ENCODE data around the gene CNOT4. TPM values are rescaled to one million over a fixed set of nuclear protein-coding genes. Genes with fewer than 3 reads are reported as not detected.
A peak's percentile ranks its signal among the peaks of the same experiment; 100 is the strongest.

CNOT4 gene
- total and polyA plus RNA-seq, 2 of the 13 experiments (the other 11 are each of a cell fraction or from before 2014, with no cell fraction given), result 7.4 to 8.4 TPM

DNA sequence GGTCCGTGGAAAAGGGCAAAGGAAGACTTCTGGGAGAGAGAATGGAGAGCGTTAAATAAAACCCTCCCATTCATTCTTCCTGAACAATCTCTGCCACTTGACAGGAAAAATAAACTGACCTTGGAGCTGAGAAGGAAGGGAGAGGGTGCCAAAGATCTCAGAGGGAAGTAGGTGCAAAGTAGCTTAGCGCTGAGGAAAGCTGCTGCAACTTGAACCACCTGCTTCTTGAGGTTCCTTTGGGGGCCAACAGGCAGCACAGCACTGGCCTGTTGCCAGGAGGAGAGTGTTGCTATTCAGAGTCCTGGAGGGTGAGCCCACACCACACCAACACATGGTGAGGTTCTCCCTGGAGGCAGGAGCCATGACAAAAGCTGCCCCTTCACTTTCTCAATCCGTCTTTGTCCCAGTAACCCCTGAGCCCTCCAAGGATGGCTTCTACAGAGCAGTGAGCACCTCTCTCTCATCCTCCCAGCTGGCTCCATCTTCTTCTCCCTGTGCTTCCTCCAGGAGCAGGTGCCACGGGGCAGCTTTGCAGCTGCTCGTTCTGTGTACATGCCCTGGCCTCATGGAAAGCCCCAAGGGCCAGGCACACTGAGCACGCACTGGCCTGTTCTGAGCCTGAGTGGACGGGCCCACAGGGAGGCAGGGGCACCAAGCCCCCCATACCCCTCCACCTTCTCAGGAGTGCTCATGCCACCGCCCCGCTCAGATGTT, 174.9 kb downstream of the CNOT4 start:
- no TSS peak for BruUV-seq (replicated peaks)
- Histone ChIP-seq H2AFZ (ENCODE audit: low read length) (no peak overlapping the region), H3K36me3 (replicated peaks in 1 of 2; ENCODE audit: control insufficient read depth in 1 of 2, insufficient read depth in 2 of 2, low read length in 2 of 2) (no peaks in the 10 kb centered on the region), H3K9me3 (ENCODE audit: low read length) (no peaks in the 10 kb centered on the region), H3K9ac (ENCODE audit: insufficient read depth, low read depth, low read length) (no peak overlapping the region), H3K79me2 (ENCODE audit: insufficient read depth, low read length) (no peaks in the 10 kb centered on the region), H3K27ac (ENCODE audit: extremely low read length, insufficient read depth, low read length) (no peak overlapping the region), H3K4me3 (replicated peaks in 1 of 3; ENCODE audit: insufficient read depth in 1 of 3, low read depth in 2 of 3, low read length in 3 of 3) (no peak overlapping the region), H3K4me1 (ENCODE audit: insufficient read depth, low read length) (no peaks in the 10 kb centered on the region), H3K27me3 (ENCODE audit: control insufficient read depth in 1 of 2, insufficient read depth in 2 of 2, low read length in 2 of 2) (no peaks in the 10 kb centered on the region), H3K4me2 (ENCODE audit: low read depth, low read length) (no peak overlapping the region), H4K20me1 (ENCODE audit: insufficient read depth, low read length) (no peaks in the 10 kb centered on the region)
- 35% methylated on average over 7 of the region's 10 CpGs for WGBS (ENCODE audit: low lambda C conversion rate)
- intact Hi-C loops (cut with micrococcal nuclease; ENCODE audit: unreplicated experiment), result loop anchor here (1.0 kb wide), 1 partner anchor 54 kb away; no protein-coding TSS in a partner anchor
- ATAC-seq (peak; percentile 25), FAIRE-seq (no peak), DNase-seq (ENCODE audit: low spot score) (no peak)
- in situ Hi-C loops (cut with HindIII; ENCODE audit: extremely low pct_ligation_motif_present, low pct_unique_long_range_greater_than_20kb), result loop anchor here (5.0 kb wide), 1 partner anchor 48 kb away; no protein-coding TSS in a partner anchor
- ChIA-PET CTCF (ENCODE audit: low intra/inter-chr PET ratio, low total read pairs) (interaction anchor here (3.7 kb wide), 1 partner anchor 53 kb away, joined by 81 read pairs; no protein-coding TSS in a partner anchor), POLR2A (no interaction called here)
- no peak for TF ChIP-seq GATA4 (IDR thresholded peaks at IDR 0.05; ENCODE audit: borderline replicate concordance, low read depth)
- TF ChIP-seq, protein P1, sequence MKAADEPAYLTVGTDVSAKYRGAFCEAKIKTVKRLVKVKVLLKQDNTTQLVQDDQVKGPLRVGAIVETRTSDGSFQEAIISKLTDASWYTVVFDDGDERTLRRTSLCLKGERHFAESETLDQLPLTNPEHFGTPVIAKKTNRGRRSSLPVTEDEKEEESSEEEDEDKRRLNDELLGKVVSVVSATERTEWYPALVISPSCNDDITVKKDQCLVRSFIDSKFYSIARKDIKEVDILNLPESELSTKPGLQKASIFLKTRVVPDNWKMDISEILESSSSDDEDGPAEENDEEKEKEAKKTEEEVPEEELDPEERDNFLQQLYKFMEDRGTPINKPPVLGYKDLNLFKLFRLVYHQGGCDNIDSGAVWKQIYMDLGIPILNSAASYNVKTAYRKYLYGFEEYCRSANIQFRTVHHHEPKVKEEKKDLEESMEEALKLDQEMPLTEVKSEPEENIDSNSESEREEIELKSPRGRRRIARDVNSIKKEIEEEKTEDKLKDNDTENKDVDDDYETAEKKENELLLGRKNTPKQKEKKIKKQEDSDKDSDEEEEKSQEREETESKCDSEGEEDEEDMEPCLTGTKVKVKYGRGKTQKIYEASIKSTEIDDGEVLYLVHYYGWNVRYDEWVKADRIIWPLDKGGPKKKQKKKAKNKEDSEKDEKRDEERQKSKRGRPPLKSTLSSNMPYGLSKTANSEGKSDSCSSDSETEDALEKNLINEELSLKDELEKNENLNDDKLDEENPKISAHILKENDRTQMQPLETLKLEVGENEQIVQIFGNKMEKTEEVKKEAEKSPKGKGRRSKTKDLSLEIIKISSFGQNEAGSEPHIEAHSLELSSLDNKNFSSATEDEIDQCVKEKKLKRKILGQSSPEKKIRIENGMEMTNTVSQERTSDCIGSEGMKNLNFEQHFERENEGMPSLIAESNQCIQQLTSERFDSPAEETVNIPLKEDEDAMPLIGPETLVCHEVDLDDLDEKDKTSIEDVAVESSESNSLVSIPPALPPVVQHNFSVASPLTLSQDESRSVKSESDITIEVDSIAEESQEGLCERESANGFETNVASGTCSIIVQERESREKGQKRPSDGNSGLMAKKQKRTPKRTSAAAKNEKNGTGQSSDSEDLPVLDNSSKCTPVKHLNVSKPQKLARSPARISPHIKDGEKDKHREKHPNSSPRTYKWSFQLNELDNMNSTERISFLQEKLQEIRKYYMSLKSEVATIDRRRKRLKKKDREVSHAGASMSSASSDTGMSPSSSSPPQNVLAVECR (CRISPR knock-in tag; IDR thresholded peaks at IDR 0.05; ENCODE audit: borderline replicate concordance), result 0 out of 2 replicates have a peak, but pooled peaks have one; percentile 0

All from HepG2 (cell line).